AG04449 (cell line): ENCODE data around the gene HSPB7.
A peak's percentile ranks its signal among the peaks of the same experiment; 100 is the strongest.

Source experiments
- CTCF ChIA-PET: fragments of 350-600 bp; formaldehyde crosslinking; extraction: SDS; loops from one replicate; lab custom pipeline; 2021; ENCODE audit warnings: antibody characterized with exemption; lab: Yijun Ruan, JAX
- POLR2A ChIA-PET: fragments of 400-600, 350-600 bp; formaldehyde crosslinking; extraction: SDS; loops from one replicate; lab custom pipeline; 2020; ENCODE audit warnings: antibody characterized with exemption, inconsistent platforms; lab: Yijun Ruan, JAX
- DNase-seq: peaks from one replicate; pipeline ENCODE4 v3.0.0-alpha.2; 2010; ENCODE audit warnings: low read depth, low spot score
- H3K4me3 ChIP-seq: 2 replicates; pipeline ENCODE4 v1.5.1; 2011; ENCODE audit warnings: low read depth, mild to moderate bottlenecking, control low read depth, low read length
- CTCF ChIP-seq: IDR thresholded peaks from one replicate; pipeline ENCODE4 v1.5.1; 2011; ENCODE audit warnings: mild to moderate bottlenecking, moderate library complexity, low read length, control low read depth, inconsistent platforms; ENCODE audit not compliant: insufficient read depth; ENCODE audit errors: missing control alignments

Gene HSPB7

GRCh38 chr1:16017461-16018303 is at the start of gene HSPB7:
HSPB7 (minus strand) TSS chr1:16018043; CDS start chr1:16017963, 80 bp downstream.
- peak; percentile 15 for TF ChIP-seq CTCF
- DNase-seq = peak; percentile 42
- peak within 1 kb of the TSS; percentile 25 for H3K4me3 ChIP-seq
- ChIA-PET CTCF (interaction anchor here (0.8 to 8.1 kb wide), 9 partner anchors 9 to 226 kb away, joined by 3 to 97 read pairs (median 5); partner anchors contain the start of gene FAM131C), POLR2A (interaction anchor here (0.5 kb wide), 1 partner anchor 30 kb away, joined by 3 read pairs; no protein-coding TSS in a partner anchor)

GRCh38 chr1:16067127-16067768 is 49.4 kb upstream of the HSPB7 start:
- no peak overlapping the region for H3K4me3 ChIP-seq
- TF ChIP-seq CTCF = no peak
- no peak for DNase-seq
- POLR2A ChIA-PET = interaction anchor here (0.6 kb wide), 1 partner anchor 86 kb away, joined by 3 read pairs; no protein-coding TSS in a partner anchor
- CTCF ChIA-PET = interaction anchor here (0.9 to 22.9 kb wide), 7 partner anchors 9 to 276 kb away, joined by 3 to 1006 read pairs (median 24); partner anchors contain the start of genes FAM131C and SRARP

GRCh38 chr1:16066245-16066644 is 48.4 kb upstream of the HSPB7 start:
- H3K4me3 ChIP-seq = no peak overlapping the region
- no peak for DNase-seq
- CTCF ChIA-PET = interaction anchor here (1.3 to 10.8 kb wide), 3 partner anchors 11 to 122 kb away, joined by 4 to 140 read pairs (median 24); partner anchors contain the start of gene FAM131C
- TF ChIP-seq CTCF = no peak
- POLR2A ChIA-PET = no interaction called here

GRCh38 chr1:16065269-16065576 is 47.4 kb upstream of the HSPB7 start:
- TF ChIP-seq CTCF = no peak
- ChIA-PET POLR2A (no interaction called here), CTCF (interaction anchor here (1.3 to 10.8 kb wide), 4 partner anchors 13 to 123 kb away, joined by 3 to 140 read pairs (median 7); partner anchors contain the start of gene FAM131C)
- H3K4me3 ChIP-seq = no peak overlapping the region
- no peak for DNase-seq

GRCh38 chr1:16064536-16065268 is 46.9 kb upstream of the HSPB7 start:
- no peak for TF ChIP-seq CTCF
- ChIA-PET CTCF (interaction anchor here (1.3 to 10.8 kb wide), 4 partner anchors 14 to 124 kb away, joined by 3 to 140 read pairs (median 7); partner anchors contain the start of gene FAM131C), POLR2A (interaction anchor here (0.5 kb wide), 1 partner anchor 268 kb away, joined by 3 read pairs; no protein-coding TSS in a partner anchor)
- no peak for DNase-seq
- no peak overlapping the region for H3K4me3 ChIP-seq
